Ovary (tissue), 9 donors: Measurements from ENCODE around the gene IL17REL. TPM values are rescaled to one million over a fixed set of nuclear protein-coding genes. Genes with fewer than 3 reads are reported as not detected.

Experiments
- DNase-seq, 5 donors: peaks; one replicate each; pipeline ENCODE4 v3.0.0-alpha.2; 2019 to 2020
- H3K27ac ChIP-seq, 2 donors: fragments of 200-600 bp; one replicate each; pipeline versions ENCODE4 v1.5.1 to v1.8.0; 2019 to 2022
- H3K27me3 ChIP-seq: fragments of 200-600 bp; one replicate; pipeline ENCODE4 v1.8.0; 2022
- H3K36me3 ChIP-seq: fragments of 200-600 bp; sonication (generic); one replicate; pipeline ENCODE4 v1.5.1; 2019
- H3K4me1 ChIP-seq: one replicate; pipeline ENCODE4 v1.8.1; 2013; ENCODE audit warnings: mild to moderate bottlenecking, moderate library complexity; ENCODE audit not compliant: insufficient read depth
- H3K4me3 ChIP-seq: fragments of 200-600 bp; sonication (generic); one replicate; pipeline ENCODE4 v1.5.1; 2017
- H3K9me3 ChIP-seq, 2 donors: fragments of 200-600 bp in 1 of 2; sonication (generic) in 1 of 2; one replicate each; pipeline versions ENCODE4 v1.5.1 to v1.8.1; 2013 to 2019; ENCODE audit warnings: mild to moderate bottlenecking in 1 of 2, moderate library complexity in 1 of 2
- EP300 ChIP-seq: sonication (generic); formaldehyde crosslinking; IDR thresholded peaks from one replicate; pipeline ENCODE4 v1.6.1; 2017; ENCODE audit warnings: antibody characterized with exemption
- POLR2A ChIP-seq: fragments of 450-650 bp; IDR thresholded peaks from one replicate; pipeline ENCODE4 v1.6.1; 2017; ENCODE audit warnings: antibody characterized with exemption, mild to moderate bottlenecking, moderate library complexity
- WGBS, 3 donors: extraction: QIAGEN DNeasy Blood & Tissue Kit in 1 of 3; methylation state at CpG; one replicate each; pipeline versions ENCODE4 v1.1.5 to v1.1.7; 2013 to 2017; 5-methylcytosine and 5-hydroxymethylcytosine counted together
- intact Hi-C, 4 donors: fragments of 100-400 bp; cut with DNase I; formaldehyde crosslinking; loops; one replicate each; pipeline versions ENCODE4 v1.11.0 to v1.15.1; 2022 to 2023
- polyA plus RNA-seq, 2 donors: library from polyadenylated mRNA; stranded (reverse); fragments of 200-250 nt in 1 of 2; fragments of 350-450 nt in 1 of 2; fragmentation: Illumina TruSeq in 1 of 2; extraction: RNeasy Lipid Tissue Mini Kit (QIAGEN cat#74804) in 1 of 2; gene quantifications; one replicate each; pipeline ENCODE4 v1.2.3, GENCODE V29; 2013 to 2014
- total RNA-seq, 7 donors: library from RNA; depleted of rRNA in 2 of 7; stranded (reverse); fragments of >200 nt in 2 of 7; fragmentation: NEBNext Ultra II Directional in 3 of 7; extraction: Animal tissue kit (Norgen Biotek cat#: 25700) in 3 of 7; gene quantifications; one replicate each; pipeline versions ENCODE4 v1.1.0 to v1.2.4, GENCODE V29; 2016 to 2023
- TF ChIP-seq, protein P1 (sequence below), 3 donors: fragments of 450-650 bp in 2 of 3; fragments of 200-600 bp in 1 of 3; IDR thresholded peaks; one replicate each; pipeline versions ENCODE4 v1.5.1 to v1.8.0; 2016 to 2022; ENCODE audit warnings: antibody characterized with exemption in 3 of 3, mild to moderate bottlenecking in 1 of 3
- donor health status: DM: no; HTN: no; CAD: no; lungs with moderate emphysema.
- donor health status: DM: no; HTN: no; CAD: no.
- donor health status: Bipolar disorder and iron deficiency.
- donor health status: DM: yes; HTN: yes; CAD: no.
- donor health status: DM: no; HTN: no; CAD: no.
- donor health status: DM: yes; HTN: yes; CAD: no.

IL17REL gene
- total and polyA plus RNA-seq, 9 donors, result 0.05 to 0.18 (median 0.10) TPM; not detected in 5

DNA sequence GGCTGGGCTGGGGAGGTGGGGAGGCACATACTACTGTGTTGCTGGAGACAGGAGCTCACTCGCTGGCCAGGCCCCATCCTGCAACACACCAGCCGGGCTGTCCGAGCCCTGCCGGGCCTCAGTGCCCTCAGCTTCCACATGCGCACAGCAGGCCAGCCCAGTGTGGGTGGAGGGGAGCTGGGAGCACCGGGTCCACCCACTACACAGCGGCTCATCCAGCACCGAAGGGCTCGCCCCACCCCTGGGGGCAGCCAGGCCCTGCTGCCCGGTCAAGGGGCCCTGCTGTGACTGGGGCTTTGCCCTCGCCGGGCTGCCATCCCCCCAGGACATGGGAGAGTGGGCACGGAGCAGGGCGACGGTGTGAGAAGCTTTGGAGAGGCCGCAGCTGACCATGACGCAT, 36.3 kb upstream of the IL17REL start:
- no peak overlapping the region for H3K4me3 ChIP-seq
- H3K36me3 ChIP-seq, result no peaks in the 10 kb centered on the region
- H3K27me3 ChIP-seq, result no peaks in the 10 kb centered on the region
- H3K4me1 ChIP-seq, result no peaks in the 10 kb centered on the region
- WGBS, 3 donors, result 77 to 83% (median 80%) methylated on average over 16 to 17 of the region's 17 CpGs
- no peak overlapping the region for H3K27ac ChIP-seq
- DNase-seq, result no peak
- TF ChIP-seq, protein P1, sequence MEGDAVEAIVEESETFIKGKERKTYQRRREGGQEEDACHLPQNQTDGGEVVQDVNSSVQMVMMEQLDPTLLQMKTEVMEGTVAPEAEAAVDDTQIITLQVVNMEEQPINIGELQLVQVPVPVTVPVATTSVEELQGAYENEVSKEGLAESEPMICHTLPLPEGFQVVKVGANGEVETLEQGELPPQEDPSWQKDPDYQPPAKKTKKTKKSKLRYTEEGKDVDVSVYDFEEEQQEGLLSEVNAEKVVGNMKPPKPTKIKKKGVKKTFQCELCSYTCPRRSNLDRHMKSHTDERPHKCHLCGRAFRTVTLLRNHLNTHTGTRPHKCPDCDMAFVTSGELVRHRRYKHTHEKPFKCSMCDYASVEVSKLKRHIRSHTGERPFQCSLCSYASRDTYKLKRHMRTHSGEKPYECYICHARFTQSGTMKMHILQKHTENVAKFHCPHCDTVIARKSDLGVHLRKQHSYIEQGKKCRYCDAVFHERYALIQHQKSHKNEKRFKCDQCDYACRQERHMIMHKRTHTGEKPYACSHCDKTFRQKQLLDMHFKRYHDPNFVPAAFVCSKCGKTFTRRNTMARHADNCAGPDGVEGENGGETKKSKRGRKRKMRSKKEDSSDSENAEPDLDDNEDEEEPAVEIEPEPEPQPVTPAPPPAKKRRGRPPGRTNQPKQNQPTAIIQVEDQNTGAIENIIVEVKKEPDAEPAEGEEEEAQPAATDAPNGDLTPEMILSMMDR (IDR thresholded peaks at IDR 0.05), result no peak
- TF ChIP-seq EP300, result no peak
- no peak for TF ChIP-seq POLR2A
- no peaks in the 10 kb centered on the region for H3K9me3 ChIP-seq
- intact Hi-C loops, result no loop called here

DNA sequence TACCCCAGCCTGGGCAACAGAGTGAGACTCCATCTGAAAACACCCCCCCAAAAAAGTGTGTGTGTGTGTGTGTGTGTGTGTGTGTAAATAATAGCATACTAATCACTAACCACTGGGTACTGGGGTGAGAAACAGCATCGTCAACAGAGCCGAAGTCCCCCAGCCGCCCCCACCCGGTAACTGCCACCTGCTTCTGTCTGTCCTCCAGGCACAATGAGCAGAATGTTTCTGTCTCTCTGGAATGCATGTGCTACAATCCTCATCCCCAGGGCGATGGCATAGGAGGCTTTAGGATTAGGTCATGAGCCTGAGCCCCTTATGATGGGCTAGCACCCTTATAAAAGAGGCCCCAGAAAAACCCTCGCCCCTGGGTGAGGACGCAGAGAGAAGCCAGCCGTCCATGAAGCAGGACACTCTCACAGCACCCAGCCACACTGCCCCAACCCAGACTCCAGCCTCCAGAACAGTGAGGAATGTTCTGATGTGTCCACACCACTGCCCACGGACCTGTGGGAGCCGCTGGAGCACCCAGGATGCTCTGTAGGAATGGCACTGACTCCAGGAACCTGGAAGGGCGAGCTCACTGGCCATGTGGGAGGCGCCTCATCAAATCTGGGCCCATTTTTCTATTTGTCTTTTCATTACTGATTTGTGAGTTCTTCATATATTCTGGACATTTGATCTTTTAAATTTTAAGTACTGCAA, 35.6 kb upstream of the IL17REL start:
- Histone ChIP-seq H3K4me1 (no peaks in the 10 kb centered on the region), H3K9me3 (no peaks in the 10 kb centered on the region), H3K27me3 (no peaks in the 10 kb centered on the region), H3K36me3 (no peaks in the 10 kb centered on the region), H3K4me3 (no peak overlapping the region), H3K27ac (no peak overlapping the region)
- no peak for DNase-seq
- intact Hi-C loops, result no loop called here
- WGBS, 3 donors, result 77 to 81% (median 80%) methylated on average over 12 of the region's 12 CpGs
- no peak for TF ChIP-seq EP300
- TF ChIP-seq, protein P1 (IDR thresholded peaks at IDR 0.05), result no peak
- TF ChIP-seq POLR2A, result no peak

DNA sequence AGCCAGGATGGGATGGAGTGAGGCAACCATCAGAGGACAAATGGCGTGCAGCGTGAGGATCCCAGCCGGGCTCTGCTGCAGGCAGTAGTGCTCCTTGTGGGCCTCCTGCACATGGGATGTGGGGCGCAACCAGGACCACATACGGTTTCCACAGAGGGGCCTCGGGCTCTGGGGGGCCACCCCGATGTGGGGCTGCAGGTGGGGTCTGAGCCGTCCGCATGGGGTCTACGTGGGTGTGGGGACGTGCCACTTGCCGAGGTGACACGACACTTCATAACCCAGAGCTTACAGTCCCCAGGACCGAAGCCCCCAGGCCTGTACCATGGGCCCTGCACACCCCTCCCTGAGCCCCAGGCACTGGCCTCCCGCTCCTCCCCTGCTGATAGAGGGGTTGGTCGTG, 34.8 kb upstream of the IL17REL start:
- Histone ChIP-seq H3K27ac (no peak overlapping the region), H3K4me1 (no peaks in the 10 kb centered on the region), H3K27me3 (no peaks in the 10 kb centered on the region), H3K36me3 (no peaks in the 10 kb centered on the region), H3K9me3 (no peaks in the 10 kb centered on the region), H3K4me3 (no peak overlapping the region)
- TF ChIP-seq POLR2A (no peak), EP300 (no peak)
- TF ChIP-seq, protein P1 (IDR thresholded peaks at IDR 0.05), result no peak
- DNase-seq, result no peak
- intact Hi-C loops, result no loop called here
- WGBS, 3 donors, result 85 to 90% (median 90%) methylated on average over 16 of the region's 16 CpGs

DNA sequence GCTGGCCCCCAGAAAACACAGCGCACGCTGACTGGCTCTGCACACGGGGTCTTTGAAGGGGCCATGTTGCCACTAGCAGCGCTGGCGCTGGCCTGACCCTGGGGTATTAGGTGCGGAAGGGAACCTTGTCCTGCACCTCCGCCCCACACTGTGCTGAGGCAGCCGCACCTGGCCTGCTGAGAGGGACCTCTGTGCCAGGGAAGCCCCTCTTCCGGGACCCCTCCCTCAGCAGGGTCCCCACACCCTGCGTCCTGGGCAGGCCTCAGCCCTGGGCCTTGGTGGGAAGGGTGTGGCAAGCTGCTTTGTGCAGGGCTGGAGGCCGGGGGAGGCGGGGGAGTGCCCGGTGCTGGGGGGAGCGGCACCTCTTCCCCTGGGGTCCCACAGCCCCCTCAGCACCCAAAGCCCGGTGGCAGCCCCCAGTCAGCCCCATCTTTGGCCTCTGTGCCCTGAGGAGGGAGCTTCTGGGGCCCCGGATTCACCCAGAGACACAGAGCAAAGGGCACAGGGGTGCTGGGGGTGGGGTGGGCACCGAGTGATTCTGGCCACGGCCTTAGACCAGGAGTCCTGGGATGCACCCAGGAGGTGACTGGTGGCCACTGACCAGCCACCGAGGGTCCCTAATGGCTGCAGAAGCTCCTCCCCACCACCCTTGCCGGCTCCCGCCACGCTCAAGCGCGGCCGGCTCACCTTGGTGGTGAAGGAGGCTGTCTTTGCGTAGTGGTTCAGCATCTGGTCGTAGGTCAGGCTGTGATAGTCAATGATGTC, 34.1 kb upstream of the IL17REL start:
- Histone ChIP-seq H3K4me3 (no peak overlapping the region), H3K4me1 (no peaks in the 10 kb centered on the region), H3K27me3 (no peaks in the 10 kb centered on the region), H3K9me3 (no peaks in the 10 kb centered on the region), H3K36me3 (no peaks in the 10 kb centered on the region), H3K27ac (no peak overlapping the region)
- TF ChIP-seq EP300, result no peak
- TF ChIP-seq, protein P1 (IDR thresholded peaks at IDR 0.05), result no peak
- TF ChIP-seq POLR2A, result no peak
- no peak for DNase-seq
- 83 to 84% (median 84%) methylated on average over 25 to 27 of the region's 27 CpGs for WGBS, 3 donors
- intact Hi-C loops, result no loop called here
